GM06990 (cell line): ENCODE measurements around the gene TRAM2.

Experiments used
- DNase-seq: peaks from one replicate; pipeline ENCODE4 v3.0.0-alpha.2; 2011; ENCODE audit not compliant: insufficient read length; ENCODE audit errors: extremely low read depth
- H3K27me3 ChIP-seq: replicated peaks from 2 replicates; pipeline ENCODE4 v1.6.0; 2011; ENCODE audit warnings: low read length; ENCODE audit not compliant: control insufficient read depth, insufficient read depth
- H3K36me3 ChIP-seq: 2 replicates; pipeline ENCODE4 v1.5.1; 2011; ENCODE audit warnings: low read length; ENCODE audit not compliant: control insufficient read depth, insufficient read depth
- H3K4me3 ChIP-seq: replicated peaks from 2 replicates; pipeline ENCODE4 v1.5.1; 2011; ENCODE audit warnings: low read depth, mild to moderate bottlenecking, control low read depth, low read length
- TF ChIP-seq, protein P1 (sequence below): IDR thresholded peaks from 2 replicates; pipeline ENCODE4 v1.5.1; 2011; ENCODE audit warnings: low read length, control low read depth, mild to moderate bottlenecking, inconsistent platforms; ENCODE audit not compliant: insufficient read depth, poor library complexity, severe bottlenecking

Gene TRAM2

DNA sequence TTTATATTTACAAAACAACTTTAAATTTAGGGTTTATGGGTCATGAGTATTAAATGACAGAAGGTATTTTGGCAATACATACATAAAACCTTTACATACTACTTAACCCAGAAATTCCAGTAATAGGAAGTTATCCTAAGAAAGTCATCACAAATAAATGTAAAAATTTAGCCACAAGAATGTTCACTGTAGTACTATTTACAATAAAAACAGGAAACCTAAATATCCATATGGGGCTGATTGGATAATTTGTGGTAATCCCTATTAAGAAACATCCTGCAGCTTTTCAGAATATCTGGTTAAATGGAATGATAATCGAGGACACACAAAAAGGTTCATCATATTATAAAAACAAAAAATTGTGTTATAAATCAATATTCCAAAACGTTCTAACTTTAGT is 44.4 kb downstream of the TRAM2 start:
- Histone ChIP-seq H3K4me3 (no peak overlapping the region), H3K36me3 (peaks cover 4% of the 10 kb centered on the region), H3K27me3 (no peaks in the 10 kb centered on the region)
- no peak for DNase-seq
- TF ChIP-seq, protein P1, sequence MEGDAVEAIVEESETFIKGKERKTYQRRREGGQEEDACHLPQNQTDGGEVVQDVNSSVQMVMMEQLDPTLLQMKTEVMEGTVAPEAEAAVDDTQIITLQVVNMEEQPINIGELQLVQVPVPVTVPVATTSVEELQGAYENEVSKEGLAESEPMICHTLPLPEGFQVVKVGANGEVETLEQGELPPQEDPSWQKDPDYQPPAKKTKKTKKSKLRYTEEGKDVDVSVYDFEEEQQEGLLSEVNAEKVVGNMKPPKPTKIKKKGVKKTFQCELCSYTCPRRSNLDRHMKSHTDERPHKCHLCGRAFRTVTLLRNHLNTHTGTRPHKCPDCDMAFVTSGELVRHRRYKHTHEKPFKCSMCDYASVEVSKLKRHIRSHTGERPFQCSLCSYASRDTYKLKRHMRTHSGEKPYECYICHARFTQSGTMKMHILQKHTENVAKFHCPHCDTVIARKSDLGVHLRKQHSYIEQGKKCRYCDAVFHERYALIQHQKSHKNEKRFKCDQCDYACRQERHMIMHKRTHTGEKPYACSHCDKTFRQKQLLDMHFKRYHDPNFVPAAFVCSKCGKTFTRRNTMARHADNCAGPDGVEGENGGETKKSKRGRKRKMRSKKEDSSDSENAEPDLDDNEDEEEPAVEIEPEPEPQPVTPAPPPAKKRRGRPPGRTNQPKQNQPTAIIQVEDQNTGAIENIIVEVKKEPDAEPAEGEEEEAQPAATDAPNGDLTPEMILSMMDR = no peak

DNA sequence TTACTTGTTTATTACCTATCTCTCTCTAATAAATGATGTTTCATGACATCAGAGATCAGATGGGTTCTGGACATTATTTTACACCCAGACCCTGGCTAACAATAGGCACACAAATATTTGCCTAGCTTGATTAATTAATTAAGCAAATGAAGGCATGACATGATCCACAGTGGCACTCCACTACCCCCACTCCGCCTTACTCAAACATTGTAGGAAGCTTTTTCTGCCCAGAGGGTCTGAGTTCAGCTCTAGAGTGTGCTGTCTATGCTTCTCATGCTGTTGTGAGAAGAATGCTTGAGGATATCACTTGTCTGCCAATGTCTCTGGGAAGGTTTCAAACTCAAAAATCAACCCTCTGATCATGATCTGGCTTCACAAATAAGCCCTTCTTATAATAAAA is 45.0 kb downstream of the TRAM2 start:
- H3K36me3 ChIP-seq = peaks cover 4% of the 10 kb centered on the region
- no peaks in the 10 kb centered on the region for H3K27me3 ChIP-seq
- DNase-seq = no peak
- no peak overlapping the region for H3K4me3 ChIP-seq
- TF ChIP-seq, protein P1 = no peak

DNA sequence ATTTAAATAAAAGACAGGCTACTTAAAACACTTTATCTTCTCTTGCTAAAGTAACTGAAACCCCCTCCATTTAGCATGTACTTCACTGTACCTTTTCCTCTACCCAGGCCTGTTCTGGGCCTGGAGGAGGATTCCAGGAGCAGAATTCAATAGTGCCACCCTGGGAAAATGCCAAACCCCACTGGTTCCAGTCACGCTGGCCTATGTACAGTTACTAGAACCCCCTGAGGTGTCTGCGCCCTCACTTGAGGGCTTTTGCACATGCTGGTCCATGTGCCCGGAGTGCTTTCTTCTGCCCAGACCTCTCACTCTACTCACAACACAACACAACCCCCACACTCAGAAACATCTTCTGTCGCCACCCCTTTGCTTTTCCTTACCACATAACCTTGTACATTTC is 45.5 kb downstream of the TRAM2 start:
- Histone ChIP-seq H3K4me3 (no peak overlapping the region), H3K27me3 (no peaks in the 10 kb centered on the region), H3K36me3 (peaks cover 4% of the 10 kb centered on the region)
- no peak for DNase-seq
- TF ChIP-seq, protein P1 = no peak

DNA sequence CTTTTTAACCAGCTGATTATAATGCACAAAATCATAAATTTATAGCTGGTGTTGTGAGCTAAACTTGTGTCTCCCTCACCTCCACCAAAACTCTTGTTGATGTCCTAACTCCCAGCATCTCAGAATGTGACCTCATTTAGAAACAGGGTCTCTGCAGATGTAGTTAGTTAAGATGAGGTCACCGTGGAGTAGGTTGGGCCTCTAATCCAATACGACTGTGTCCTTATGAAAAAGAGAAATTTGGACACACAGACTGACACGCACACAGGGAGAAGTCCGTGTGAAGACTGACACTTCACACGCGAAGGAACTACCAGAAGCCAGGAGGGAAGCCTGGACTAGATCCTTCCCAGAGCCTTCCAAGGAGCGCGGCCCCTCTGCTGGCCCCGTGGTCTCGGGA is 46.5 kb downstream of the TRAM2 start:
- TF ChIP-seq, protein P1 = no peak
- no peak for DNase-seq
- Histone ChIP-seq H3K36me3 (peaks cover 4% of the 10 kb centered on the region), H3K4me3 (no peak overlapping the region), H3K27me3 (no peaks in the 10 kb centered on the region)

DNA sequence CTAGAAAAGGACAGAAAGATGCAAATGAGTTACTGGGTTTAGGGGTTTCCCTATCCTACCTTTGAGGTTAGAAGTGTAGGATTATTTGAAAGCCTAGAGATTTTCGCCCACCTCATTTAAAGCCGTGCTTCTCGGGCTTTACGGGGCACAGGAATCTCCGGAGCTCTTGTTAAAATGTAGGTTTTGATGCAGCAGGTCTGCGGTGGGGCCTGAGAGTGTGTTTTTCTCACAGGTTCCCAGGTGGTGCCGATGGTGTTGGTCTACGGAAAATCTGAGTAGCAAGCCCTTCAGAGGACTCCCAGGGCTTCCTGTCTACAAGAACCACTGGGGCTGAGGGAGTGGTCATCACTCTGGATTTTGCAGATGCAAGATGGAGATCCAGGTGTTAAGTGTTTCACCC is 47.5 kb downstream of the TRAM2 start:
- H3K4me3 ChIP-seq = no peak overlapping the region
- no peaks in the 10 kb centered on the region for H3K27me3 ChIP-seq
- TF ChIP-seq, protein P1 = no peak
- no peak for DNase-seq
- H3K36me3 ChIP-seq = peaks cover 4% of the 10 kb centered on the region

DNA sequence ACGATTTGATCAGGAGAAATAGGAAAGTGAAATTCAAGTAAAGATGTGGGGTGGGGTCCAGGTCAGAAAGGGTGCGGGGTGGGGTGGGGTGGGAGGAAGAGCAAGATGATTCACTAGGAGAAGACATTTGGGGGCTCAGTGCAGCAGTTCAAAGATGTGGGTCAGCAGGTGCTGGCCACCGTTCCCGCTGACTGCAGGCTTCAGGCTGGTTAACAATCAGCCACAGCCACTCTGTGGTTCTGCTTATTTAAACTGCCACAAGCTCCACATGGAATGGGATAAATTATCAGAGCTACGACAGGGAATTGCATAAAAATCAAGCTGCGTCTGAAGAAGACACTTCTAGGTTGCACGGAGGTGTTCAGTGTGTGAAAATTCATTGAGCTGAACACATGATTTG is 49.4 kb downstream of the TRAM2 start:
- Histone ChIP-seq H3K36me3 (no peaks in the 10 kb centered on the region; the same call in none of the 2 replicates), H3K27me3 (no peaks in the 10 kb centered on the region), H3K4me3 (no peak overlapping the region)
- TF ChIP-seq, protein P1 = no peak
- no peak for DNase-seq
